HG03097 (cell line): Measurements from ENCODE around the gene C12orf75.
"Not testable (repeated sequence)": the region's sequence is repeated elsewhere in the genome, so short reads cannot be mapped to it uniquely, and the experiment has no call there.

Experiments used
- ATAC-seq: cut with Tn5 transposase; IDR thresholded peaks from one replicate; pipeline ENCODE4 v1.9.1; 2021; ENCODE audit not compliant: unreplicated experiment, low FRiP score

C12orf75 gene

DNA sequence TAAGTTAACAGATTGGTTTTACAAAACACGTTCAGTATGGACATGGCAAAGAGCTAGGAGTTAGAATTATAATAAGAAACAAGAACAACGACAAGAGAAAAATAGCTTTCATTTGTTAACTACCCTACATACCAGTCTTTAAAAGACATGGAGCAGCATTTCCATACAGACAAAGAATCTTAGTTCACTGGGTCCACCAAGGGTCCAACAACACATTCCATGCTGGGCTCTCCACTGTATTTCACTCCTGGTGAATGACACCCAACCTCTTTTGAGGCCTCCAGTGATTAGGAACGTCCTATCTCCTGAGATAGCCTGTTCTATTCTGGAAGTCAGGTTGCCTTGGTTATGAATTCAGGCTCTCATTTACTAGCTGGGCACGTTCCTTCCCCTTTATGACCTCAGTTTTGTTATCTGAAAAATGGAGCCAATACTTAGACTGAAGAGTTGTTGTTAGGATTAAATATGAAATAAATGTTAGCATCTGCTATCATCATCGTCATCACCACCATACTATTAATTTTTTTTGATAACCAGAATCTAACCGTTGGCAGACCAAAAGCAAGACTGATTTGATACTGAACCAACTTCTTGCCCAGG lies 37.7 kb downstream of the C12orf75 start:
- no peak for ATAC-seq

DNA sequence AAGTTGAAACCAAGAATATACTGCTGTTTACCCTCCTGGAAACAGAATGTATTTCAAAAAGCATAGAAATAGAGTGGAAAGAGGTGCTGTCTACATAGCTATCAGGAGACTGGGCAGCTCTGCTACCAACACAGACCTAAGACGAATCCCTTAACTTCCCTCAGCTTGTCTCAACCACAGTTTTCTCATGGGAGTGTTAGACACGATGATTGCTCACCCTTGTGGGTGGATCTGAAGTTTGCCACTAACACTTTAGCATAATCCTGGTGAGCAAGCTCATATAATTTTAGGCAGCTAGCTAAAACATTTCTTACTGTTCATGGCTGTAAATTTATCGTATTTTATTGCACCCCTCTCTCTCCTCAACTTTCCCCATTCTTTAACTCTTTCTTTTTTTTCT lies 38.5 kb downstream of the C12orf75 start:
- ATAC-seq = no peak

DNA sequence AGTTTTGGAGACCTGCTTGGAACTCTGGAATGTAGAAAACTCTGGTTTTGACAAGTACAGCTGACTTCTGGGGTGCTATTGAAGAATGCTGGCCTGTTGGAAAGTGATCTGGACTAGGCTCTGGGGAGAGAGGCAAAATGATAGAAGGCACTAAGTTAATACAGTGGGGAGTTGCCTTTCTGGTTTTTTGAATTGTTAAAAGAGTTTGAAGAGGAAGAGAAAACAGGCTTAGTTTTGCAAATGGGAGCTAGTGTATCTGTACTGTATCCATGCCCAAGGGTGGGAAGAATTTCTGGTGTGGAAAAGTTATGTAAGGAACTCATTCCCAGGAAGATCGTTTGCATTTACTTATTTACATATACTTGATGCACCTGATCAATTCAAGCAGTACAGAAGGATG lies 43.8 kb downstream of the C12orf75 start:
- ATAC-seq = no peak

DNA sequence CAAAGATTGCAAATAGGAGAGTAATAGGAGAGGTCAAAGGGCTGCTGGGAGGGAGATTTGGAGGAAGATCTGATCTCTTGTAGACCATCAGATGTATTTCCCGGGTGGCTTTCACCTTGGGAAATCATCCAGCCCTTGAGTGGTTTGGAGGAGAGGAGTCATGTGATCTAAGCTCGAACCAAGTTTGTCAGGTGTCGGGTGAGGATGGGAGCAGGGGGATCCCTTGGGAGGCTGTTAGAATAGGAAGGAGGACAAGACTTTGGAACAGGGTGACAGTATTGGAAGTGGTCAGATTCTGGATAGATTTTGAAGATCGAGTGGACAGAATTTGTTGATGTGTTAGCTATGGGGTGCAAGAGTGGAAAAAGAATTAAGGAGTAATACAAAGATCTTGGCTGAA lies 46.6 kb downstream of the C12orf75 start:
- ATAC-seq = no peak

DNA sequence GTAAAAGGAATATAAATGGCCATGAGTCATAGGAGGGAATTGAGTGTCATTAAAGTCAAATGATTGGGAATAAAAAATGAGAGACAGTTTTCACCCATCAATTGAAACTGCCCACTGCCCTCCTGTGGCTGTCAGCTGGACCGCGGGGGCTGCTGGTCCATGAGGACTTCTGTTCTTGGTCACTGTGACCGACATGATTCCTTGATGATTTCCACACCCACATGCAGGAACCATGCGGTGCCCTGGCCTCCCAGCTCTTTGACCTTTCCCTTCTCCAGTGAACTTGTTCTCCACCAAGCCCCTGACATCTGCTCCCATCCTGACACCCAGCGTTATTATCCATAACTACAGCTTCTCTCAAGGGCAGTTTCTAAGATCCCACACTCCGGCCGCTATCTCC lies 48.4 kb downstream of the C12orf75 start:
- no peak for ATAC-seq

DNA sequence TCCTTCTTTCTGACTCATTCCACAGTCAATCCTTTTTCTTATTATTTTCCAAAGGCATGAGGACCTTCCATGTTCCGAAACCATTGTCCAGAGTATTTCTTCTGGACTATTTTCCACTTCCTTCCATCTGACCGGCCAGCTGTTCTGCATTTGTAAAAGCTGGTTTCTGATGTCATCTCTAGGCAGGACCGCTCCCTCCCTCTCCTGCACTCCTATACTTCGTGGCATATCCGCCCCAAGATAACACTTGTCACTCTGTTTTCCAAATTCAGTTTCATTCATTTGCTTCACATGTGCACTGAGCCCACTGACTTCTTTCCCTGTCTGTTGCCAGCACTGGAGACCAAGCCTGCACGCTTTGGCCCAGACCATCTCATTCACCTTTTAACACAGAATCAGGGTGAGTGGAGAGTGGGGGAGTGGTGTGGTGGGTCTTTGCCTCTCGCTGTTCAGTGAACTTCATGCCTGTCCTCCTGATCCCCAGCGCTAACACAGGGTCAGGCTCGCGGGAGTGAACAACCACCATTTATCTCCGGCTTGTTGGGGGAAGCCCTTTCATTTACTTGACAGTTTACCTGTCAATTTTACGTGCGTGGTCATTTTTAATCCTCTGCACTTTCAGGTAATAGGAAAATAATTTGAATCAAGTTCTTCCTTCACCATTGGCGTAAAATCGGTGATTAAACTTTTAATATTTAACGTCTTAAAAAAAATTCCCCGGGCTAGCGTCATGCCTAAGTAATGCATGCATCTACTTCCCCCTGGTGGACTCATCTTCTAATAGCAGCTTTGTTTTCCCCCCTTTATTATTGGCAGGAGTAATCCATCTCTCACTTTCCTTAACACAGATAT lies 52.5 kb downstream of the C12orf75 start:
- ATAC-seq = no peak

DNA sequence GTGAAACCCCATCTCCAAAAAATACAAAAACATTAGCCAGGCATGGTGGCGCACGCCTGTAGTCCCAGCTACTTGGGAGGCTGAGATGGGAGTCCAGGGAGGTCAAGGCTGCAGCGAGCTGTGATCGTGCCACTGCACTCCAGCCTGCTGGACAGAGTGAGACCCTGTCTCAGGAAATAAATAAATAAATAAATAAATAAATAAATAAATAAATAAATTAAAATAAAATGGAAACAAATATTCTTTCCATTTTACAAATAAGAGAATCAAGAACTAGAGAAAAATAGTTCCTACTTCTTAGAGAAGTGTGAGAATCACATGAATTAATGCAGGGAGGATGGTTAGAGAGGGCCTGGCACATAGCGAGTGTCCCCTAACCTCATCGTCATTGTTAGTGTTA lies 53.7 kb downstream of the C12orf75 start:
- no peak for ATAC-seq

DNA sequence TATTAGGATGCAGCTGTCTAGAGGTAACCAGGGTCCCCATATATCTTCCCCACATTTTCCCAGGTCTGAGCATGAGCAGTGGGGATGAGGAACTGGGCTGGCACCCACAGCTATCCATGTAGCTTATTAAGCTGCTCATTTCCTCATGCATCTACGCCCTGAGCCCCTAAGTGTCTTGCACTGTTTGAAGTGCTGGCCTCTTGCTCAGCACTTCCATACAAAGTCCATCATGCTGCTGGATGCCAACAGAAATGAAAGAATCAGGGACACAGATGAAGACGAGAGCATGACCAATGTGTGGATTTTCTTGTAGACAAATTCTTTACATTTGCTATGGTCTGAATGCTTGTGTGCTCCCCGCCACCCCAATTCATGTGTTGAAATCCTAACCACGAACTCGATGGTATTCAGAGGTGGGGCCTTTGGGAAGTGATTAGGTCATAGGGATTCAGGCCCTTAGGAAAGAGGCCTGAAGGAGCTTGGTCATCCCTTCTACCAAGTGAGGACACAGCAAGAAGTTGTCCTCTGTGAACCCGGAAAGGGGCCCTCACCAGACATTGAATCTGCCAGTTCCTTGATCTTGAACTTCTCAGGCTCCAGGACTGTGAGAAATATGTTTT lies 54.5 kb downstream of the C12orf75 start:
- ATAC-seq = no peak

DNA sequence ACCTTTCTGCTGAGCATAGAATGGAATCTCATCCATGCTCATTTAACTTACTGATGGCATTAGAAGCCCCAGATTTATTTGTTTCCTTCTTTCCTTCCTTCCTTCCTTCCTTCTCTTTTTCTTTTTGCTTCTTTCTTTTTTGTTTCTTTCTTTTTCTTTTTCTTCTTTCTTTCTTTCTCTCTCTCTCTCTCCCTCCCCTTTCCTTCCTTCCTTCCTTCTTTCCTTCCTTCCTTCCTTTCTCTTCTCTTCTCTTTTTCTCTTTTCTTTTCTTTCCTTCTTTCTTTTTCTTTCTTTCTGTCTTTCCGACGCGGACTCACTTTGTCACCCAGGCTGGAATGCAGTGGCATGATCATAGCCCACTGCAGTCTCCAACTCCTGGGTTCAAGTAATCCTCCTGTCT lies 55.9 kb downstream of the C12orf75 start:
- ATAC-seq = no peak

DNA sequence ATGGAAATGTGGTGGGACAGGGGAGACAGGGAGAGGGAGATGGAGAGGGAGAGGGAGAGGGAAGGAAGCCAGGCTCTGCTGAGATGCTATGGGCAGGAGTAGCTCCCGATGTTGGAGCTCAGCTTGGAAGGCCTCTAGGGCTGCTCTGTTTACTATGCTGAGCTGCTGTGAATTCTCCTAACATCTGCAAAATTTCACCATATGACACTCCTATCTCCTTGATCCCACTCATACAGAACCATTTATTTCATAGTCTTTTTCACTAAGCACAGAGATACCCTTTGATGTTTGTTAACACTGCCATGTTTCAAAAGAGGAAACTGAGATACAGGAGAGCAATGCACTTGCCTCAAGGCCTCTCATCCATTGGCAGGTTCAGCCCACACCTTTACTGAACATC lies 60.7 kb downstream of the C12orf75 start:
- ATAC-seq = no peak

DNA sequence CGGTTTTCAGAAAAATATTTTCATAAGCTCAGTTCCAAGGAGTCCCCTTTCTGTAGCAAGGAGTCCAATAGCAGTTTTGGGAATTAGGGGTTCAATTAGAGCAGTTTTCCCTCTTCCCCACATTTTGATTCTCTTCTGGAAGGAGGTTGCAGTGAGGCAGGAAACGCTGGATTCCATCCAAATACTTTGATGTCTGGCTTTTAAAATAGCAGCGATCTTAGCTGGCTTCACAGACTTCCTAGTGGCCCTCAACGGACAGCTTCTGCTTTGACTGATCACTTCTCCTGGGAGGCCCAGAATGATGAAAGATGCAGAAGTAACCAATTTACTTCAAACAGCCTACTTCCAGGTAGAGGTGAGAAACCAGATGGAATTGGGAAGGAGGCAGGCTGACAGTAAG lies 63.1 kb downstream of the C12orf75 start:
- ATAC-seq = no peak

DNA sequence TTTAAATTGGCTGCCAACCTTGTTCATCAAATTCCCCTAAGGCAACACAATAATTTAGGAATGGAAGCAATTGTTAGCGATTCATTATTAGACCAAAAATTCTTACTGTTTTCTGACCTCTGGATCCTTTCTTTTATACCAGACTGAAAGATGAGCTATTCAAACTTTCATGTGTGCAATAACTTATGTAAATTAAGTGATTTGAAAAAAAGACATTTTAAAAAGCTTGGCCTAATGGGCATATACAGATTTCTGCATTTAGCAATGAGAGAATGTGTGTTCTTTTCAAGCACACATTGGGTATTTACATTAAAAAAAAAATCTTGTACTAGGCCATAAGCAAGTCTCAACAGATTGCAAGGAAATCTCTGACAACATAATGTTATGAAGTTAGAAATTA lies 65.5 kb downstream of the C12orf75 start:
- no peak for ATAC-seq

DNA sequence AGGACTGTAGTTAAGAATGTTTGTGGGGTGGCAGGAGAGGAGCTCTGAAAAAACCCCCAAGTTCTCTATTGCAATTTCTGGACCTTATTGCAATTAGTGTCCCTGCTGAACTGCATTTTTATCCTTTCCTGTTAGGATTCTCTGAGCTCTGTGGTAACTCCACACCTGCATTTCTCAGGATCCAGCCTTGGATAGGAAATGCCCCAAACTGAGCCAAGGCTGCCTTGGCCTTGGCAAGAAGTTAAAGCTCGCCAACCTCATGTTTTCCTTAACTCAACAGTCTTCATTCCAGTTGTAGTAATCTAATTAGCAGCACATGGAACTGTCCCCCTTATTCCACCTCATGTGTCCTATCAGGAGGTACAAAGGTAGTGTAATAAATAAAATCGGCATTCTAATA lies 66.5 kb downstream of the C12orf75 start:
- no peak for ATAC-seq

DNA sequence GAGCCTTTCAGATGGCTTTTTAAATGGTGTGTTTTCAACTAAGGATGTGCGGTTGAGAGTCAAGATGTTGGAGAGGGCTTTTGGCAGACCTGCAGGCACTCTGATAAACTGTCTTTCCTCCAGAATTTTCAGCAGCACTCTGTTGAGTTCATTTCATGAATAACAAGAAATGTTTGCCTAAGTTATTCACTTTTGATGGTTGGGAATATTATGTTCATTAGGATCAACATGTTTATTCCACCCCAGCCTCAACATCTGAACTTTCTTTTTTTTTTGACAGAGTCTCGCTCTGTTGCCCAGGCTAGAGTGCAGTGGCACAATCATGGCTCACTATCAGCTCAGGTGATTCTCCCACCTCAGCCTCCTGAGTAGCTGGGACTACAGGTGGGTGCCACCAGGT lies 68.4 kb downstream of the C12orf75 start:
- no peak for ATAC-seq

DNA sequence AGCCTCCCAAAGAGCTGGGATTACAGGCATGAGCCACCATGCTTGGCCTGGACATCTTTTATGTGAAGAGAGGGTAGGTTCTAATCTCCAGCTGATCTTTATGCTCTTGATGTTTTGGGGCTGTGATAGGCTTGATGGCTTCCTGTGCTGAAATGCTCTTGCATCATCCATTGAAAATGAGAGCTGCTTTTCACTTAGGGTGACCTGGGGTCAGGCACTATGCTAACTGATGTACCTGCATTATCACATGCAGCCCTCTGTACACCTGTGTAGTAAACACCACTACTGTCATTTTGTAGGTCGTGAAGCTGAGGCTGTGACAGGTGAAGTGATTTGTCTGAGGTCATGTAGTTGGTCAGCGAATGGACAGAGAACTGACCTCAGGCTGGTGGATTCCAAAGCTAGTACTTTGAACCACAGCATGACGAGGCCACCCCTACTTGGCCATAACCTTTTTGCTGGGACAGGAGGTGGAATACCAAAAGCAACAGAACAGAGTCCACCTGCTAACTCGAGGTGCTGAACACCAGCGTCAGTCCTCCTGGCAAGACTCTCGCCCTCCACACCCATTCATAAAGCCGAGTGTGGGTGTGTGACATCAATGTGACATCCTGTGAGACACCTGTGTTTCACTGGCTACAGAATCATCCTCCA lies 69.1 kb downstream of the C12orf75 start:
- ATAC-seq = no peak

DNA sequence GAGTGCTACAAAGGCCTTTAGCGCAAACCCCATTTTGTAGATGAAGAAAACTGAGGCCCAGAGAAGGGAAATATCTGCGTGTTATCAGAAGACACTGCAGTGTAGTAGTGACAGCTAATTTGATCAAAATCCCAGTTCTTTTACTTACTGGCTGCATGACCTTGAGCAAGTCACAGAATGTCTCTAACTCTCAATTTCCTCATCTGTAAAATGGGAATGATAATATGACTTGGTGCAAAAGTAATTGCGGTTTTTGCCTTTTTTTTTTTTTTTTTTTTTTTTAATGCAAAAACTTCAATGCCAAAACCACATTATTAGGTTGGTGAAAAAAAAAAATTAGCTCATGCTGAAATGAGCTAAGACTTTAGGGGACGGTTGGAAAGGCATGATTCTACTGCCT lies 69.7 kb downstream of the C12orf75 start:
- no peak for ATAC-seq

DNA sequence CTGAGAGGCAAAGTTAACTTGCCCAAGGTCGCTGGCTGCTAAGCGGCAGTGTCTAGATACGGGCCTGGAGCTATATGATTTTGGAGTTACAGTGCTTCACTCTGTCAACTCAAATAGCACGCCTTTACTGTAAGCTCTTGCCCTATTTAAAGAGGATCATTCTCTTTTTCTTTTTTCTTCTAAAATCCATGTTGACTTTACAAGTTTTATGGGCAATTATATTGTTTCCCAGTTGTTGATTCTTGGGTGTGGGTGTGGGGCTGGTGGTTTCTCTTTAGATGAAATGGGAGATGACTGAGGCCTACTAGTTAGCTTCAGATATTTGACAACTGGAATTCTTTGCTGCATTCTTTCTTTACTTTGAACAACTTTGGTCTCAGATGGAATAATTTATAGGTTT lies 70.7 kb downstream of the C12orf75 start:
- ATAC-seq = no peak

DNA sequence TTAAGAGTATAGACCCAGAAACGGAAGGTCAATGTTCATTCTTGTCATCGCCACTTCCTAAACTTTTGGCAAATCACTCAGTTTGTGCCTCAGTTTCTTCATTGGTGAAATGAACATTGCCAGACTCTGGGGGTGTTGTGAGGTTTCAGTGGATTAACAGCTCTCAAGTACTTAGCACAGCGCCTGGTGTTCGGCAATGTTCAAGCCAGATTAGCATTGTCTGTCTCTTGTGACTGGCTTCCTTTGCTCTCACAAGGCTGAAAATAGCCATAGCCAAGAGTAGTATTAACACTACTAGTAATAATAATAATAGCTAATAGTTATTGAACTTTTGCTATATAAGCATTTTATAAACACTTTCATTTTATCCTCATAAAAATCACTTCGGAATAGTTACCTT lies 71.9 kb downstream of the C12orf75 start:
- no peak for ATAC-seq

DNA sequence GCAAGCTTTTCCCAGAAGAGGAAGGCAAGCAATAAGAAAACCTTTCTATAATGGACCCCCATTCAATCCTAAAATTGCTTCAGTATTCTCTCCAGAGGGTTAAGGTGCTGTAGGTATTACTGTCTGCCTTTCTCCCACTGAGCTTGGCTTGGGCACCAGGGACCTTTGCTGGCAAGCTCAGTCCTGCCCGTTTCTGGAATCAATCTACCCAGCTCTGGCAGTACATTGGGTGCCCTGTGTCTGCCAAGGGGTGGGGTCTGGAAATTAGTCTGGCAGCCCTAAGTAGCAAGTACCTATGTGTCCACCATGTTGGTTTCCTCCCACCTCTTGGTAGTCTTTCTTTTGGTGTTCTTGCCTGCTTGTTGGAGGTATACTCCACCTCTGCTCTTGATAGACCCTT lies 72.6 kb downstream of the C12orf75 start:
- no peak for ATAC-seq

DNA sequence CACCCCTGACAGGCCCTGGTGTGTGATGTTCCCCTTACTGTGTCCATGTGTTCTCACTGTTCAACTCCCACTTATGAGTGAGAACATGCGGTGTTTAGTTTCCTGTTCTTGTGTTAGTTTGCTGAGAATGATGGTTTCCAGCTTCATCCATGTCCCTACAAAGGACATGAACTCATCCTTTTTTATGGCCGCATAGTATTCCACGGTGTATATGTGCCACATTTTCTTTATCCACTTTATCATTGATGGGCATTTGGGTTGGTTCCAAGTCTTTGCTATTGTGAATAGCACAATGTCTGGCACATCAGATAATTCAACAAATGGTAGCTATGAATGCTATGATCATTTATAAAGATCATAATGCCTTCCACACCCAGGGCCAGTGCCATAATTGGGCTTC lies 73.6 kb downstream of the C12orf75 start:
- not testable (repeated sequence) for ATAC-seq

DNA sequence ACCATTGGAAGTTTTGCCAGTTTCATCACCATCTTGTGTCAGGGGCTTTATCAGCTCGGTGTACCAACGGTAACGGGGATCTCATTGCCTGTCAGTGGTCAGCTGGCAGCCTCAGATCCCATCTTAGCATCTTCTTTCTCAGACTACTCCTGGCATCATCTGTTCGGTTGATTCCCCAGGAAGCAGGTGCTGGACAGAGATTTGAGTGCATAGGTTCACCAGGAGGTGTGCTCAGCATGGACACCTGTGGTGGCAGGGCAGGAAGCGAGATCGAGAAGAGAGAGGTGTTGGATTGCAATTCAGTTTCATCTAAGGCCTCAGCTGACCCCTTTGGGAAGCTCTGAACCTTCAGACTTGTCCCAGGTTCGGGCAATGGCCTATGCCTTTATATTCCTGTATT lies 76.0 kb downstream of the C12orf75 start:
- no peak for ATAC-seq
